ENCODE measurements around the gene NFATC2.

- TF ChIP-seq POLR2A (IDR thresholded peaks at IDR 0.05), result no peak
- no peak for TF ChIP-seq CTCF (IDR thresholded peaks at IDR 0.05)
These were observed 7.5 kb downstream of the NFATC2 start for GRCh38 chr20:51535075-51535386.
